BJ (cell line): Measurements from ENCODE around the gene PTPDC1. TPM values are rescaled to one million over a fixed set of nuclear protein-coding genes. Genes with fewer than 3 reads are reported as not detected.
"Not testable (repeated sequence)": the region's sequence is repeated elsewhere in the genome, so short reads cannot be mapped to it uniquely, and the experiment has no call there.

Experiments
- CTCF ChIA-PET: fragments of 350-600 bp; formaldehyde crosslinking; extraction: SDS; loops from one replicate; lab custom pipeline; 2021; ENCODE audit warnings: antibody characterized with exemption, inconsistent platforms; lab: Yijun Ruan, JAX
- POLR2A ChIA-PET: fragments of 300-600 bp; sonication (Branson Sonifier 250); formaldehyde crosslinking; extraction: SDS; loops from one replicate; lab custom pipeline; 2021; ENCODE audit warnings: antibody characterized with exemption; lab: Charles Lee
- DNase-seq: peaks from one replicate; pipeline ENCODE4 v3.0.0-alpha.2; 2011; ENCODE audit warnings: low read depth
- H3K27me3 ChIP-seq: 2 replicates; pipeline ENCODE4 v1.6.0; 2011; ENCODE audit warnings: low read length; ENCODE audit not compliant: control insufficient read depth, insufficient read depth
- H3K36me3 ChIP-seq: 2 replicates; pipeline ENCODE4 v1.5.1; 2011; ENCODE audit warnings: low read length; ENCODE audit not compliant: control insufficient read depth, insufficient read depth
- H3K4me3 ChIP-seq: 2 replicates; pipeline ENCODE4 v1.5.1; 2011; ENCODE audit warnings: low read depth, mild to moderate bottlenecking, control low read depth, low read length
- polyA plus RNA-seq: library from polyadenylated mRNA; depleted of rRNA; stranded (reverse); fragments of >200 nt; gene quantifications from 2 replicates; pipeline ENCODE4 v1.2.3, GENCODE V29; 2011
- TF ChIP-seq, protein P1 (sequence below): IDR thresholded peaks from 2 replicates; pipeline ENCODE4 v1.5.1; 2011; ENCODE audit warnings: low read depth, mild to moderate bottlenecking, control low read depth, inconsistent platforms, low read length, moderate library complexity; ENCODE audit not compliant: insufficient read depth

Gene PTPDC1
- polyA plus RNA-seq, 1 experiment = 4.8 TPM

DNA sequence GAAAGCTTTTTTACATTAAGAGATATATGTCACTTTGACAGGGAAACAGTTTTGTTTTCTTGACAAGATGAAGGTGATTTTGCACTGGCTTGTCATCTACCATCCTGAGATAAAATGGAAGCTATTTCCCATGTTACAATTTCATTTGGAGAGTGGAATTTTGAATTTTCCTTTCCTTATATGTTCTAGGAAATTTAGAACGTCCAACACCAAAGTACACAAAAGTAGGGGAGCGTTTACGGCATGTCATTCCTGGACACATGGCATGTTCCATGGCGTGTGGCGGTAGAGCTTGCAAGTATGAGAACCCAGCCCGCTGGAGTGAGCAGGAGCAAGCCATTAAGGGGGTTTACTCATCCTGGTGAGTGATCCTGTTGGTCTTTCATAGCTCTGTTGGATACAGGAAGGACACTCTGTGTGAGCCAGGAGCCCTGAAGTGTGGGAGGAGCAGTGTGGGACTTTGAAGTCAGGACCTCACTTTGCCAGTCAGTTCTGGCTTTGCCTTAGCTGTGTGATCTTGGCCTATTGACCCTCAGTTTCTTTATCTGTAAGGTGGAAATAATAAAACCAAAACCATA lies 887 bp downstream of the PTPDC1 start:
- CTCF ChIA-PET = interaction anchor here (1.1 to 3.0 kb wide), 3 partner anchors 9 to 20 kb away, joined by 3 to 12 read pairs (median 5); no protein-coding TSS in a partner anchor
- DNase-seq = no peak
- TF ChIP-seq, protein P1, sequence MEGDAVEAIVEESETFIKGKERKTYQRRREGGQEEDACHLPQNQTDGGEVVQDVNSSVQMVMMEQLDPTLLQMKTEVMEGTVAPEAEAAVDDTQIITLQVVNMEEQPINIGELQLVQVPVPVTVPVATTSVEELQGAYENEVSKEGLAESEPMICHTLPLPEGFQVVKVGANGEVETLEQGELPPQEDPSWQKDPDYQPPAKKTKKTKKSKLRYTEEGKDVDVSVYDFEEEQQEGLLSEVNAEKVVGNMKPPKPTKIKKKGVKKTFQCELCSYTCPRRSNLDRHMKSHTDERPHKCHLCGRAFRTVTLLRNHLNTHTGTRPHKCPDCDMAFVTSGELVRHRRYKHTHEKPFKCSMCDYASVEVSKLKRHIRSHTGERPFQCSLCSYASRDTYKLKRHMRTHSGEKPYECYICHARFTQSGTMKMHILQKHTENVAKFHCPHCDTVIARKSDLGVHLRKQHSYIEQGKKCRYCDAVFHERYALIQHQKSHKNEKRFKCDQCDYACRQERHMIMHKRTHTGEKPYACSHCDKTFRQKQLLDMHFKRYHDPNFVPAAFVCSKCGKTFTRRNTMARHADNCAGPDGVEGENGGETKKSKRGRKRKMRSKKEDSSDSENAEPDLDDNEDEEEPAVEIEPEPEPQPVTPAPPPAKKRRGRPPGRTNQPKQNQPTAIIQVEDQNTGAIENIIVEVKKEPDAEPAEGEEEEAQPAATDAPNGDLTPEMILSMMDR = no peak
- Histone ChIP-seq H3K36me3 (no peaks in the 10 kb centered on the region; the same call in 1 of the 2 replicates), H3K4me3 (no peak overlapping the region), H3K27me3 (no peaks in the 10 kb centered on the region)
- POLR2A ChIA-PET = no interaction called here

DNA sequence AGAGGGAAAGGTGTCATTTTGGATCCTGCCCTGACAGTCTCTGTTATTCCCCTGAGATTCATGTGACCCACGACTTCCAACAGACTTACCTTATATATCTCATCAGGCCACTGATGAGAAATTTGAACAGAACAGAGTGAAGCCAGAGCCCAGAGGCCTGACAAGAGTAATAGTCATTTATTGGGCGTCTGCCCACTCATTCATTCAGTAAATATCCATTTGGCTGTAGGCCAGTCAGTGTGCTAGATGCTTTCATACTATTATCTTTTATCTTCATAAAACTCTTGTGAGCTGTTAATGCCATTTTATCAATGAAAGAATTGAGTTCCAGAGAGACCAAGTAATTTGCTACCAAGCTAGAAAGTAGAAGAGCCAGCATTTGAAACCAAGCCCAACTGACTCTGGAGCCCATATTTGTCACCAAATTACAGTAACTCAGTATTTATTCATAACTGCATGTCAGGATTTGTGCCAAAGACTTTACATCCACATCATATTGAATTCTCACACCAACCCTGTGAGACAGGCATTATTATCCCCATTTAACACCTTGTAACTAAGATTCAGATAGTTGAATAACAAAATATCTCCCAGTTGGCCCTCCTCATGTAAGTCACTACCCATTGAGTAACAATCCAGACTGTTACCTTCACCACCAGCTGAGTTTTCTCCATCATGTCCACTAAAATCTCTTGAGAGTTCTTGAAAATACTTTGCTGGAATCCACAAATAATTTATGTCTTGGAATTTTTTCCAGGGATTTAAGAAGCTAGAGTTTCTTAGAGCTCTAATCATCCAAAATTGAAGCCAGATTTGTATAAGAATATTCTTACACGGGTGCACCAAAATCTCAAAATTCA lies 2.5 kb downstream of the PTPDC1 start:
- Histone ChIP-seq H3K27me3 (no peaks in the 10 kb centered on the region), H3K4me3 (no peak overlapping the region), H3K36me3 (no peaks in the 10 kb centered on the region; the same call in 1 of the 2 replicates)
- CTCF ChIA-PET = interaction anchor here (3.0 kb wide), 1 partner anchor 21 kb away, joined by 12 read pairs; no protein-coding TSS in a partner anchor
- TF ChIP-seq, protein P1 = no peak
- POLR2A ChIA-PET = no interaction called here
- no peak for DNase-seq

DNA sequence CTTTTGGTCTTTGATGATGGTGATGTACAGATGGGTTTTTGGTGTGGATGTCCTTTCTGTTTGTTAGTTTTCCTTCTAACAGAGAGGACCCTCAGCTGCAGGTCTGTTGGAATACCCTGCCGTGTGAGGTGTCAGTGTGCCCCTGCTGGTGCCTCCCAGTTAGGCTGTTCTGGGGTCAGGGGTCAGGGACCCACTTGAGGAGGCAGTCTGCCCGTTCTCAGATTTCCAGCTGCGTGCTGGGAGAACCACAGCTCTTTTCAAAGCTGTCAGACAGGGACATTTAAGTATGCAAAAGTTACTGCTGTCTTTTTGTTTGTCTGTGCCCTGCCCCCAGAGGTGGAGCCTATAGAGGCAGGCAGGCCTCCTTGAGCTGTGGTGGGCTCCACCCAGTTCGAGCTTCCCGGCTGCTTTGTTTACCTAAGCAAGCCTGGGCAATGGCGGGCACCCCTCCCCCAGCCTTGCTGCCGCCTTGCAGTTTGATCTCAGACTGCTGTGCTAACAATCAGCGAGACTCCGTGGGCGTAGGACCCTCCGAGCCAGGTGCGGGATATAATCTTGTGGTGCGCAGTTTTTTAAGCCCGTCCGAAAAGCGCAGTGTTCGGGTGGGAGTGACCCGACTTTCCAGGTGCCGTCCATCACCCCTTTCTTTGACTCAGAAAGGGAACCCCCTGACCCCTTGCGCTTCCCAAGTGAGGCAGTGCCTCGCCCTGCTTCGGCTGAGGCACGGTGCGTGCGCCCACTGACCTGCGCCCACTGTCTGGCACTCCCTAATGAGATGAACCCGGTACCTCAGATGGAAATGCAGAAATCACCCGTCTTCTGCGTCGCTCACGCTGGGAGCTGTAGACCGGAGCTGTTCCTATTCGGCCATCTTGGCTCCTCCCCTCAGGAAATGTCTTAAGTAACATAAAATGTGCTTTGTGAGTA lies 10.2 kb downstream of the PTPDC1 start:
- H3K36me3 ChIP-seq, POLR2A ChIA-PET, H3K27me3 ChIP-seq, DNase-seq, H3K4me3 ChIP-seq, CTCF ChIA-PET: not testable (repeated sequence)

DNA sequence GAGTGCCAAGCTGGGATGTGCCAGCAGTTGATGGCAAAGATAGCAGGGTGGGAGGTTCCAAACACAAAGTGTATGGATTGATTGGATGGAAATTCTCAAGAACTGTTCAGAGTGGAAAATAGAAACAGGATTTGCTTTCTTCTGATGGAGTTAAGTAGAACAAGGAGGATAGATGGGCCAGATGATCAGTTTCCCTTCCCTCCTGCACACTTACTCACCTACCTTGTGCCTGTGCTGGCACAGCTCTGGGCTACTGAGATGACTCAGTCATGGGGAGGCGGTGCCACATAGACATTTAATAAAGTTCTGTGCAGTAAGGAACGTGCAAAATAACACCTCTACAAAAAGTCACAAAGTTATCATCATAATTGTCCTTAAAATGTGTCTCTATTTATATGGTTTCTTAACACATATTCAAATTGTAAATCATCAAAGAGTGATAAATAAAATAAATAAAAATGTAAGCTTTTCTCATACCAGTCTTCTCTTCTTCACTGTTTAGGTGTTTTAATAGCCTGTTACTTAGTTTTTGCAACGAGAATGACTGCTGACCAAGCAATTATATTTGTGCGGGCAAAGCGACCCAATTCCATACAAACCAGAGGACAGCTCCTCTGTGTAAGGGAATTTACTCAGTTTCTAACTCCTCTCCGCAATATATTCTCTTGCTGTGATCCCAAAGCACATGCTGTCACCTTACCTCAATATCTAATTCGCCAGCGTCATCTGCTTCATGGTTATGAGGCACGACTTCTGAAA lies 12.7 kb downstream of the PTPDC1 start:
- H3K4me3 ChIP-seq = no peak overlapping the region
- ChIA-PET CTCF (interaction anchor here (2.0 kb wide), 1 partner anchor 12 kb away, joined by 5 read pairs; no protein-coding TSS in a partner anchor), POLR2A (no interaction called here)
- no peaks in the 10 kb centered on the region for H3K27me3 ChIP-seq
- no peak for DNase-seq
- H3K36me3 ChIP-seq = no peaks in the 10 kb centered on the region
- TF ChIP-seq, protein P1 = no peak
